K562 (cell line): ENCODE data around the gene NEMP1. TPM values are rescaled to one million over a fixed set of nuclear protein-coding genes. Genes with fewer than 3 reads are reported as not detected.

ENCODE experiments used
- ATAC-seq: fragments of 200-7000 bp; cut with Tn5 transposase; 3 replicates; pipeline ENCODE4 v1.9.1; 2020; ENCODE audit warnings: moderate library complexity
- BruUV-seq: library from RNA; stranded (reverse); fragments of 400-500 nt; replicated peaks from 2 replicates; lab custom pipeline; 2021; lab: Mats Ljungman, UMichigan
- CTCF ChIA-PET: fragments of 300-600 bp; formaldehyde crosslinking; extraction: SDS; loops from one replicate; lab custom pipeline; 2021; ENCODE audit warnings: low intra/inter-chr PET ratio; lab: Yijun Ruan, JAX
- POLR2A ChIA-PET: fragments of 300-600, 350-650 bp; sonication (Branson Sonifier 250); formaldehyde crosslinking; extraction: SDS; loops from one replicate; lab custom pipeline; 2021; ENCODE audit warnings: antibody characterized with exemption, inconsistent platforms; lab: Yijun Ruan, JAX
- DNase-seq, 4 experiments: peaks; one replicate each; pipeline versions ENCODE4 v3.0.0 to v3.0.0-alpha.2; 2011 to 2018; ENCODE audit warnings: low spot score in 3 of 4, mixed read lengths in 3 of 4; ENCODE audit errors: extremely low read depth in 1 of 4
- FAIRE-seq: peaks from 2 replicates; lab custom pipeline; 2011; peaks lifted over from hg19 to GRCh38; lab: Jason Lieb, UNC
- H2AFZ ChIP-seq: 2 replicates; pipeline ENCODE4 v1.6.0; 2011; ENCODE audit warnings: low read depth, low read length, control low read depth, inconsistent platforms
- H3K27ac ChIP-seq: fragments of 200-600 bp; 3 replicates; pipeline ENCODE4 v1.8.0; 2011; ENCODE audit warnings: low read depth, mild to moderate bottlenecking, control low read depth, inconsistent platforms, low read length, moderate library complexity, mixed read lengths; ENCODE audit errors: extremely low read depth
- H3K27me3 ChIP-seq, 2 experiments: fragments of 300-600 bp in 1 of 2; 2 replicates in 1 of 2; 3 replicates in 1 of 2; pipeline versions ENCODE4 v1.6.0 to v1.8.0; 2011; ENCODE audit warnings: inconsistent platforms in 2 of 2, low read length in 2 of 2, mild to moderate bottlenecking in 1 of 2, mixed read lengths in 1 of 2, moderate library complexity in 1 of 2; ENCODE audit not compliant: control insufficient read depth in 2 of 2, insufficient read depth in 2 of 2
- H3K36me3 ChIP-seq: fragments of 300-600 bp; 3 replicates; pipeline ENCODE4 v1.8.0; 2011; ENCODE audit warnings: mild to moderate bottlenecking, low read length, inconsistent platforms; ENCODE audit not compliant: control insufficient read depth, insufficient read depth
- H3K4me1 ChIP-seq, 2 experiments: fragments of 200-600 bp in 1 of 2; replicated peaks in 1 of 2; 2 replicates in 1 of 2; 3 replicates in 1 of 2; pipeline versions ENCODE4 v1.5.1 to v1.8.0; 2011; ENCODE audit warnings: inconsistent platforms in 2 of 2, low read length in 2 of 2, mild to moderate bottlenecking in 1 of 2, mixed read lengths in 1 of 2, moderate library complexity in 1 of 2; ENCODE audit not compliant: control insufficient read depth in 2 of 2, insufficient read depth in 2 of 2
- H3K4me2 ChIP-seq: 2 replicates; pipeline ENCODE4 v1.6.1; 2011; ENCODE audit warnings: low read length, control low read depth, inconsistent platforms, mixed read lengths; ENCODE audit not compliant: insufficient read depth
- H3K4me3 ChIP-seq: fragments of 200-600 bp; sonication (generic), shearing (Covaris generic); 2 replicates; pipeline ENCODE4 v1.5.1; 2016; ENCODE audit warnings: control low read depth, inconsistent platforms
- H3K79me2 ChIP-seq: fragments of 200-600 bp; 3 replicates; pipeline ENCODE4 v1.8.0; 2011; ENCODE audit warnings: low read length, inconsistent platforms; ENCODE audit not compliant: control insufficient read depth, insufficient read depth
- H3K9ac ChIP-seq, 2 experiments: 2 replicates each; pipeline versions ENCODE4 v1.6.0 to v1.6.1; 2011; ENCODE audit warnings: low read depth in 2 of 2, low read length in 2 of 2, control low read depth in 1 of 2, inconsistent platforms in 1 of 2, mild to moderate bottlenecking in 1 of 2, mixed read lengths in 1 of 2; ENCODE audit not compliant: insufficient read depth in 1 of 2
- H3K9me1 ChIP-seq: one replicate; pipeline ENCODE4 v1.6.0; 2011; ENCODE audit warnings: inconsistent platforms, mild to moderate bottlenecking, low read length, moderate library complexity; ENCODE audit not compliant: control insufficient read depth, insufficient read depth
- H3K9me3 ChIP-seq: replicated peaks from 2 replicates; pipeline ENCODE4 v1.5.1; 2011; ENCODE audit warnings: low read depth, low read length, inconsistent platforms; ENCODE audit not compliant: control insufficient read depth, insufficient read depth
- H4K20me1 ChIP-seq: replicated peaks from 2 replicates; pipeline ENCODE4 v1.6.1; 2011; ENCODE audit warnings: low read length, inconsistent platforms, mixed read lengths; ENCODE audit not compliant: control insufficient read depth, insufficient read depth
- ATF1 ChIP-seq, 2 experiments: fragments of 450-650 bp in 1 of 2; IDR thresholded peaks; 2 replicates each; pipeline ENCODE4 v1.6.1; 2016; ENCODE audit warnings: missing compliant biosample characterization in 1 of 2, missing genetic modification characterization in 1 of 2
- DMBX1 ChIP-seq: fragments of 250-450 bp; sonication (Bioruptor Pico); IDR thresholded peaks from 2 replicates; pipeline ENCODE4 v1.8.0; 2022; ENCODE audit warnings: inconsistent platforms, mild to moderate bottlenecking, moderate library complexity, borderline replicate concordance
- FOXP4 ChIP-seq: sonication (generic); formaldehyde crosslinking; IDR thresholded peaks from 2 replicates; pipeline ENCODE4 v1.8.0; 2022; ENCODE audit warnings: mild to moderate bottlenecking, missing genetic modification reagents, borderline replicate concordance
- GABPB1 ChIP-seq: sonication (generic); formaldehyde crosslinking; IDR thresholded peaks from 2 replicates; pipeline ENCODE4 v1.8.0; 2022; ENCODE audit warnings: mild to moderate bottlenecking, missing genetic modification reagents
- HMBOX1 ChIP-seq: sonication (generic); IDR thresholded peaks from 2 replicates; pipeline ENCODE4 v1.6.1; 2016
- NR1H2 ChIP-seq: sonication (generic); formaldehyde crosslinking; IDR thresholded peaks from 2 replicates; pipeline ENCODE4 v1.4.0; 2020; ENCODE audit warnings: mild to moderate bottlenecking, missing genetic modification reagents
- PATZ1 ChIP-seq: fragments of 250-450 bp; sonication (Bioruptor Pico); IDR thresholded peaks from 2 replicates; pipeline ENCODE4 v1.5.0; 2020; ENCODE audit warnings: mild to moderate bottlenecking, borderline replicate concordance
- PTTG1 ChIP-seq: fragments of 450-650 bp; IDR thresholded peaks from 2 replicates; pipeline ENCODE4 v1.6.1; 2016; ENCODE audit warnings: low read depth, mild to moderate bottlenecking, missing genetic modification characterization, missing compliant biosample characterization
- RBM34 ChIP-seq: fragments of 200-400 bp; formaldehyde crosslinking; IDR thresholded peaks from 2 replicates; pipeline ENCODE4 v1.6.1; 2018; ENCODE audit warnings: low read length, borderline replicate concordance; ENCODE audit not compliant: insufficient read depth
- RFX5 ChIP-seq: IDR thresholded peaks from 2 replicates; pipeline ENCODE4 v1.6.1; 2011; ENCODE audit warnings: low read depth, mild to moderate bottlenecking, improper control_type of control experiment, low read length
- ZC3H8 ChIP-seq: fragments of 450-650 bp; IDR thresholded peaks from 2 replicates; pipeline ENCODE4 v1.6.1; 2017
- ZNF280B ChIP-seq: fragments of 250-450 bp; sonication (Bioruptor Pico); IDR thresholded peaks from 2 replicates; pipeline ENCODE4 v1.5.1; 2021; ENCODE audit warnings: mild to moderate bottlenecking
- ZNF699 ChIP-seq: fragments of 250-450 bp; sonication (Bioruptor Pico); IDR thresholded peaks from 2 replicates; pipeline ENCODE4 v1.8.0; 2021; ENCODE audit warnings: mild to moderate bottlenecking, moderate library complexity; ENCODE audit not compliant: insufficient replicate concordance
- WGBS: fragments of 100-300 bp; shearing (Covaris generic); methylation state at CpG from one replicate; pipeline ENCODE4 v1.1.6; 2016; ENCODE audit warnings: low coverage, mixed read lengths; ENCODE audit not compliant: insufficient coverage; ENCODE audit errors: missing lambda C conversion rate; 5-methylcytosine and 5-hydroxymethylcytosine counted together
- in situ Hi-C: fragments of 300-500 bp; cut with MboI; formaldehyde crosslinking; loops from 4 replicates; pipeline ENCODE4 v1.15.0; 2018; ENCODE audit warnings: inconsistent platforms, mixed read lengths
- intact Hi-C: fragments of 100-400 bp; cut with micrococcal nuclease; formaldehyde crosslinking; loops from 2 replicates; pipeline ENCODE4 v1.14.2; 2022
- polyA plus RNA-seq, 8 experiments: library from polyadenylated mRNA; depleted of rRNA in 4 of 8; stranded (reverse) in 5 of 8; unstranded in 3 of 8; fragments of >200 nt; fragmentation: Nextera tagmentation in 2 of 8; fragmentation: Illumina TruSeq in 1 of 8; extraction: Ambion mirVana in 2 of 8; extraction: Trizol in 1 of 8; gene quantifications; 2 replicates each; pipeline versions ENCODE4 v1.2.1 to v1.2.3, GENCODE V29; 2011 to 2014; ENCODE audit warnings: inconsistent platforms in 1 of 8, missing spikeins in 1 of 8
- total RNA-seq, 7 experiments: library from RNA; depleted of rRNA in 6 of 7; stranded (reverse); fragments of >200 nt in 6 of 7; fragmentation: Illumina TruSeq in 2 of 7; extraction: Trizol in 2 of 7; gene quantifications; 2 replicates each; pipeline versions ENCODE4 v1.2.1 to v1.2.3, GENCODE V29; 2011 to 2021; ENCODE audit warnings: low replicate concordance in 1 of 7

The NEMP1 gene
- total and polyA plus RNA-seq, 9 of the 15 experiments (the other 6 are each of a cell fraction or from before 2014, with no cell fraction given): 9.5 to 82.2 (median 41.2) TPM

- ChIA-PET CTCF (no interaction called here), POLR2A (interaction anchor here (1.4 kb wide), 1 partner anchor 16 kb away, joined by 3 read pairs; no protein-coding TSS in a partner anchor)
- 45% methylated on average over 3 of the region's 3 CpGs for WGBS
- intact Hi-C loops: no loop called here
- Histone ChIP-seq H3K9me3 (no peaks in the 10 kb centered on the region), H3K9ac (no peak overlapping the region), H2AFZ (no peak overlapping the region), H4K20me1 (no peaks in the 10 kb centered on the region), H3K4me2 (no peak overlapping the region), H3K27ac (no peak overlapping the region), H3K79me2 (no peaks in the 10 kb centered on the region), H3K4me1 (peaks cover 3 to 6% of the 10 kb centered on the region in 2 experiments; a peak in 3 of 5 replicates), H3K36me3 (no peaks in the 10 kb centered on the region), H3K27me3 (no peaks in the 10 kb centered on the region), H3K9me1 (peaks cover 3% of the 10 kb centered on the region)
- DNase-seq (no peak), ATAC-seq (no peak), FAIRE-seq (no peak)
- BruUV-seq: no TSS peak
- in situ Hi-C loops: no loop called here
- TF ChIP-seq ZNF280B (no peak), NR1H2 (CRISPR knock-in tag) (no peak), DMBX1 (CRISPR knock-in tag) (no peak), ZC3H8 (no peak), ZNF699 (CRISPR knock-in tag) (no peak), FOXP4 (no peak), ATF1 (CRISPR knock-in tag; IDR thresholded peaks at IDR 0.05) (no peak), ATF1 (tag; IDR thresholded peaks at IDR 0.05) (no peak), HMBOX1 (no peak), PATZ1 (CRISPR knock-in tag) (no peak), PTTG1 (tag) (no peak), RFX5 (no peak), RBM34 (no peak), GABPB1 (no peak)
- TF ChIP-seq, all 486 proteins: peak for 0
- H3K4me3 ChIP-seq: no peak overlapping the region
Measured at GRCh38 chr12:57033431-57033830, 45.2 kb downstream of the NEMP1 start.
